SU-DHL-6 (cell line): ENCODE results near the gene ARL11.

Experiments used
- H2AFZ ChIP-seq: fragments of 200-600 bp; sonication (generic); 2 replicates; pipeline ENCODE4 v1.6.1; 2014; ENCODE audit warnings: low read depth, mild to moderate bottlenecking, moderate library complexity, mixed read lengths, antibody characterized with exemption, low read length; ENCODE audit not compliant: severe bottlenecking
- H3F3A ChIP-seq: fragments of 200-600 bp; shearing (Covaris generic); 2 replicates; pipeline ENCODE4 v1.6.0; 2016; ENCODE audit warnings: antibody characterized with exemption, mild to moderate bottlenecking; ENCODE audit not compliant: insufficient read depth
- H3K27ac ChIP-seq: fragments of 200-600 bp; sonication (generic); 2 replicates; pipeline ENCODE4 v1.5.1; 2016; ENCODE audit warnings: low read depth, mild to moderate bottlenecking, low read length, moderate library complexity, mixed read lengths
- H3K27me3 ChIP-seq: fragments of 200-600 bp; sonication (generic), shearing (Covaris generic); 2 replicates; pipeline ENCODE4 v1.6.0; 2014; ENCODE audit warnings: mild to moderate bottlenecking, low read length
- H3K36me3 ChIP-seq: fragments of 200-600 bp; sonication (generic); 2 replicates; pipeline ENCODE4 v1.6.1; 2014; ENCODE audit warnings: mild to moderate bottlenecking, low read length, mixed read lengths
- H3K4me2 ChIP-seq: fragments of 300-600, 200-600 bp; shearing (Covaris generic), sonication (generic); 2 replicates; pipeline ENCODE4 v1.6.0; 2014; ENCODE audit warnings: low read length, low read depth, mild to moderate bottlenecking; ENCODE audit not compliant: poor library complexity, severe bottlenecking
- H3K4me3 ChIP-seq: fragments of 200-600 bp; sonication (generic); 2 replicates; pipeline ENCODE4 v1.5.1; 2014; ENCODE audit warnings: antibody characterized with exemption, low read length, mild to moderate bottlenecking, mixed read lengths; ENCODE audit not compliant: insufficient read depth, poor library complexity, severe bottlenecking
- H3K79me2 ChIP-seq: fragments of 200-600 bp; sonication (generic); 2 replicates; pipeline ENCODE4 v1.6.1; 2014; ENCODE audit warnings: mild to moderate bottlenecking, low read length, moderate library complexity; ENCODE audit not compliant: insufficient read depth
- H3K9ac ChIP-seq: fragments of 200-600 bp; sonication (generic); 2 replicates; pipeline ENCODE4 v1.7.0; 2014; ENCODE audit warnings: mild to moderate bottlenecking, low read length
- H3K9me2 ChIP-seq: fragments of 200-600 bp; sonication (generic); replicated peaks from 2 replicates; pipeline ENCODE4 v1.6.1; 2014; ENCODE audit warnings: low read length; ENCODE audit not compliant: insufficient read depth
- H3K9me3 ChIP-seq: fragments of 200-600 bp; sonication (generic); 2 replicates; pipeline ENCODE4 v1.6.1; 2014; ENCODE audit warnings: low read length, mixed read lengths; ENCODE audit not compliant: insufficient read depth
- H4K20me1 ChIP-seq: fragments of 200-600 bp; sonication (generic); 2 replicates; pipeline ENCODE4 v1.6.1; 2014; ENCODE audit warnings: low read depth, mild to moderate bottlenecking, antibody characterized with exemption, low read length, moderate library complexity, mixed read lengths
- EZH2phosphoT487 ChIP-seq: fragments of 200-600 bp; sonication (generic), shearing (Covaris generic); conservative IDR thresholded peaks from 2 replicates; pipeline ENCODE4 v1.6.1; 2018; ENCODE audit warnings: mild to moderate bottlenecking, antibody characterized with exemption, low read length, moderate library complexity, mixed read lengths
- TF ChIP-seq, protein P1 (sequence below): fragments of 200-600 bp; sonication (generic); IDR thresholded peaks from one replicate; pipeline ENCODE4 v1.5.1; 2017; ENCODE audit warnings: antibody characterized with exemption, mild to moderate bottlenecking, low read length, moderate library complexity; ENCODE audit not compliant: insufficient read depth, poor library complexity, severe bottlenecking

The ARL11 gene

DNA sequence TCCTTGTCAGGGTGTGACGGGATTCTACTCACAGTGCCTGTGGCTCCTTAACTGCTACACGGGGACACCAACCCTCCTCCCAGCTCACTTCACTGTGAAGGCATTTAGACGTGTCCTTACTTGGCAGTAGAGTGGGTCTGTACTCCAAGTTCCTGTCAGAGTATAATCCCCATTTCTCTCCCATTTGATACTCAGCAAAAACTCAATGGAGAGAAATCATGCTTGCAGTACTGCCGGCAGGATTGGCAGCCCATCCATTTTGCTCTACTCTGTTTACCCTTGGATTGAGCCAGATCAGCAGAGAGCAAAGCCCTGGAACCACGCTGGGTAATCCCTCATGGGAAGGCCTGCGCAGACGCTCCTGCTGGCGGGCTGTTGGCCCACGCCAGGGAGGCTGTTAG lies 28.9 kb downstream of the ARL11 start:
- Histone ChIP-seq H3K9me2 (no peaks in the 10 kb centered on the region), H4K20me1 (no peaks in the 10 kb centered on the region), H3K4me3 (no peak overlapping the region), H3K4me2 (no peak overlapping the region), H3F3A (peaks cover 9% of the 10 kb centered on the region; the same call in 1 of the 2 replicates), H3K36me3 (no peaks in the 10 kb centered on the region), H3K27me3 (no peaks in the 10 kb centered on the region), H3K9me3 (no peaks in the 10 kb centered on the region), H3K79me2 (no peaks in the 10 kb centered on the region), H2AFZ (no peak overlapping the region), H3K27ac (no peak overlapping the region), H3K9ac (no peak overlapping the region)
- TF ChIP-seq EZH2phosphoT487 = no peak
- TF ChIP-seq, protein P1, sequence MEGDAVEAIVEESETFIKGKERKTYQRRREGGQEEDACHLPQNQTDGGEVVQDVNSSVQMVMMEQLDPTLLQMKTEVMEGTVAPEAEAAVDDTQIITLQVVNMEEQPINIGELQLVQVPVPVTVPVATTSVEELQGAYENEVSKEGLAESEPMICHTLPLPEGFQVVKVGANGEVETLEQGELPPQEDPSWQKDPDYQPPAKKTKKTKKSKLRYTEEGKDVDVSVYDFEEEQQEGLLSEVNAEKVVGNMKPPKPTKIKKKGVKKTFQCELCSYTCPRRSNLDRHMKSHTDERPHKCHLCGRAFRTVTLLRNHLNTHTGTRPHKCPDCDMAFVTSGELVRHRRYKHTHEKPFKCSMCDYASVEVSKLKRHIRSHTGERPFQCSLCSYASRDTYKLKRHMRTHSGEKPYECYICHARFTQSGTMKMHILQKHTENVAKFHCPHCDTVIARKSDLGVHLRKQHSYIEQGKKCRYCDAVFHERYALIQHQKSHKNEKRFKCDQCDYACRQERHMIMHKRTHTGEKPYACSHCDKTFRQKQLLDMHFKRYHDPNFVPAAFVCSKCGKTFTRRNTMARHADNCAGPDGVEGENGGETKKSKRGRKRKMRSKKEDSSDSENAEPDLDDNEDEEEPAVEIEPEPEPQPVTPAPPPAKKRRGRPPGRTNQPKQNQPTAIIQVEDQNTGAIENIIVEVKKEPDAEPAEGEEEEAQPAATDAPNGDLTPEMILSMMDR = no peak

DNA sequence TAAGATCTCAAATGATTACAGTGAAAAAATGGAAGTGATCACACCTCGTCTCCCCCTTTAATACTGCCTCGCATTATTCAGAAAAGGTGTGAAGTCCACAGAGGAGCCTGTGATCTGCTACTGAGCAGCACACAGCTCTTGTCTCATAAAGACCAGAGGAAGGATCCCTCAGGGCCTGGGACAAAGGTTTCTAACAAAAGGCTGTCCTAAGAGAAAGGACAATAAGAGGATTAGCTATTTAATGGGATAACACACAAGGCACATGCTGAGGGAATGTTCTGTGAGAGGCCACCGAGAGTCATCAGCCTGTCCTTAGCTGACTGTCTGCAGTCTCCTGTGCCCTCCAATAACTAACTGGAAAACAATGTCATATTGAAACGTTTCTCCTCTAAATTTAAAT lies 36.3 kb downstream of the ARL11 start:
- no peaks in the 10 kb centered on the region for H3K9me2 ChIP-seq
- no peaks in the 10 kb centered on the region for H3K9me3 ChIP-seq
- no peaks in the 10 kb centered on the region for H4K20me1 ChIP-seq
- no peak overlapping the region for H3K9ac ChIP-seq
- 0 out of 2 replicates have a peak, but pooled peaks cover 4% of the 10 kb centered on the region for H3F3A ChIP-seq
- H3K4me3 ChIP-seq = no peak overlapping the region
- no peak overlapping the region for H3K27ac ChIP-seq
- TF ChIP-seq EZH2phosphoT487 = no peak
- TF ChIP-seq, protein P1 = no peak
- no peak overlapping the region for H2AFZ ChIP-seq
- no peaks in the 10 kb centered on the region for H3K27me3 ChIP-seq
- H3K79me2 ChIP-seq = no peaks in the 10 kb centered on the region
- no peak overlapping the region for H3K4me2 ChIP-seq
- no peaks in the 10 kb centered on the region for H3K36me3 ChIP-seq

DNA sequence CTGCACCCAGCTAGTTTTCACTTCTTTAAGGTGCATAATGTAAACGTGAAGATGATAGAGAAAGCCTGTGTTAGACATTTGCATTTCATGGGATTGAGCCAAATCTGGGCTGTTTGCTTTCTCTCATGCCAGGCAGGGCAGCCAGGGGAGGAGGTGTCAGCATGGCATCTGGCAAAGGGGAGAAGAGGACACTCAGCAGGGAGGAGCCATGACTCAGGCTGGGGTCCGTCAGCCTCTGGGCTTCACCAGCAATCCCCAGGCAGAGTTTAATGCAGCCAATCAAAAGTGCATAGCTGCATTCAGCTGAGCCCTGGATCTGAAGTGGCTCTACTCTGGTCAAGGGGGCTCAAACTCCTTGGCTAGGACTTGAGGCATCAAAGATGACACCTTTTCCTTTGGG lies 39.5 kb downstream of the ARL11 start:
- Histone ChIP-seq H3K79me2 (no peaks in the 10 kb centered on the region), H3K4me3 (no peak overlapping the region), H3K9me2 (no peaks in the 10 kb centered on the region), H2AFZ (no peak overlapping the region), H3F3A (no peaks in the 10 kb centered on the region), H3K36me3 (no peaks in the 10 kb centered on the region), H3K9ac (no peak overlapping the region), H3K4me2 (no peak overlapping the region), H3K9me3 (no peaks in the 10 kb centered on the region), H3K27ac (no peak overlapping the region), H4K20me1 (no peaks in the 10 kb centered on the region), H3K27me3 (no peaks in the 10 kb centered on the region)
- TF ChIP-seq, protein P1 = no peak
- TF ChIP-seq EZH2phosphoT487 = no peak
